GM19240 (cell line): ENCODE results near the gene BTBD1.
"Not testable (repeated sequence)": the region's sequence is repeated elsewhere in the genome, so short reads cannot be mapped to it uniquely, and the experiment has no call there.

Experiments used
- DNase-seq: peaks from one replicate; pipeline ENCODE4 v3.0.0; 2011; ENCODE audit warnings: low spot score; ENCODE audit not compliant: insufficient read length

Gene BTBD1

GRCh38 chr15:83057696-83058376 lies 9.2 kb downstream of the BTBD1 start:
- no peak for DNase-seq

- DNase-seq = no peak
These were observed 10.1 kb downstream of the BTBD1 start for GRCh38 chr15:83057002-83057401.

DNA sequence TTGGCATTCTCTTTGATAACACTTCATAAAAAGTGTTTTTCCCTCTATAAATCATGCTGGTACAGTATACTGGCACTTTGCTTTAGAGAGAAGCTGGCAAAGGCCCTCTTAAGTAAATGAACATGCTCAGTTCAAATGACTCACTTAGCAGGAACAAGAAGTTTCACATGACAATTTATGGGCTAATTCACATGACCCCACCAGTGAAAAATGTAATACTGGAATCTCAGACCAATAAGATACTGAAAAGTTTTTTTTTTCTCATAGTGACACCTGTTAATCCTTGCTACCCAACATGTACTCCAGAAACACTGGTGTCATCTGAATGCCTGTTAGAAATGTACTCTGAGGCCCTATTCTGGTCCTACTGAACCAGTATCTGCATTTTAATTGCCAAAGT lies 13.9 kb downstream of the BTBD1 start:
- DNase-seq = no peak

DNA sequence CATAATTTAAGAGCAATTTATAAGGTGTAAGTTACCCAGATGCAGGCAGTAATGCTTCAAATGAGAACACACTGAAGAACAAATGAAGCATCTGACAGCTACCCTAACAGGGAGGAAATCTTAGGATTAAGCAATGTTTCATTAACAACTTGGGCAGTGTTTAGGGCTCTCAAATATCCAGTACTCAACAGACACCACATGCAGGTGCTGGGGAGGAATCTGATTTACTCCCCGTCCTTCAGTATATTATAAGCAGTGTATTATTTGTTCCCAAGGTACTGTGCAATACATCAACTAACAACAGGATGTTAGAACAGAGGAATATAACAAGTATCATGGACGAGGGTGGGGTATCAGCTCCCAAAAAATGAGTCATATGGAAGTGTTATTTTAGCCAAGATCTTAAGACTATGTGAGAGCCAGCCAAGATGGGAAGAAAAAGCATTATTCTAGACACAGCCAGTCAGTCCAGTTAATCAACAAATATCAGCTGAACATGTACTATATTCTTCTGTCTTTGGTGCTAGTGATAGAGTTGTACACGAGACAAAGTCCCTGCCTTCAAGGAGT lies 20.4 kb downstream of the BTBD1 start:
- DNase-seq = no peak

- DNase-seq = no peak
These were observed 22.9 kb downstream of the BTBD1 start for GRCh38 chr15:83044156-83044555.

- DNase-seq = no peak
These were observed 27.8 kb downstream of the BTBD1 start for GRCh38 chr15:83039206-83039605.

DNA sequence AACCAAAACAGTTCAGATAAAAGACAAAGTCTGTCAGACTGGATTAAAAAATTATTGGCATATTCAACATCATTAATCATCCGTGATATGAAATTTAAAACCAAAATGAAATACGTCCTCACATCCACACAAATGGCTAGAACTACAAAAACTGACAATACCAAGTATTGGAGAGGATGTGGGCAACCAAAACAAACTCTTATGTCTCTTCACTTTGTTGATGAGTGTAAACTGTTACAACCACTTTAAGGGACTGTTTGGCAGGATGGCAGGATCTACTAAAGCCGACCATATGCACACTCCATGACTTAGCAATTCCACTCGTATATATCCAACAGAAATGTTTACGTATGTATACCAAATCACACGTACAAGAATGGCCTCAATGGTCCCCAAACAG lies 30.8 kb downstream of the BTBD1 start:
- DNase-seq = no peak

- DNase-seq = not testable (repeated sequence)
These were observed 35.8 kb downstream of the BTBD1 start for GRCh38 chr15:83031234-83031633.

GRCh38 chr15:83030021-83030420 lies 37.0 kb downstream of the BTBD1 start:
- no peak for DNase-seq

GRCh38 chr15:83018436-83018835 lies 48.6 kb downstream of the BTBD1 start:
- no peak for DNase-seq

DNA sequence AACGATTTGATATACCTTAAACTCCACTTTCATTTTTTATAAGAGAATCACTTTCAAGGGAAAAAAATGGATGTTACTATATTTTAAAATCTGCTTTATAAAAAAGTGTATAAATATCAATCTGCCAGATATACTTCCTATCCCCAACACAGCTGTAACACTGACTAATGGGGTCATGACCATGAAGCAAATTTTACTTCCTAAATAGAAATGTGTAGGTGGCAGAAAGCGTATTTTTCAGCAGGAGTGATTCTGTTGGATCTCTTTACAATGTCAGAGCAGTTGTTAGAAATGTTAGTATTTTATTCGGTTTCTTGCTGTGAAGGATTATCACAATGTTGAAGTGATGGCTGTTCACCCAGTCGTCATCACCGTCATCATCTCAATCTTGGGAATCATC lies 50.1 kb downstream of the BTBD1 start:
- no peak for DNase-seq

DNA sequence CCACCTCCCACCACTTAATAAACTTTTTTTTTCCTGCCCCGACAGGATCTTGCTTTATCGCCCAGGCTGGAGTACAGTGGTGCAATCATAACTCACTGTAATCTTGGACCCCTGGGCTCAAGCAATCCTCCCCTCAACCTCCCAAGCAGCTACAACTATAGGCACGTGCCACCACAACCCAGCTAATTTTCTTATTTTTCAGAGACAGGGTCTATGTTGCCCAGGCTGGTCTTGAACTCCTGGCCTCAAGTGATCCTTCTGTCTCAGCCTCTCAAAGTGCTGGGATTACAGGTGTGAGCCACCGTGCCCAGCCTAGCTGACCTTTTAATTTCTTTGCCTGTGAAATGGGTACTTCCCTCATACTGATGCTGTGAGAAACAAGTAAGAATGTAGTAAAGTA lies 51.7 kb downstream of the BTBD1 start:
- DNase-seq = no peak

DNA sequence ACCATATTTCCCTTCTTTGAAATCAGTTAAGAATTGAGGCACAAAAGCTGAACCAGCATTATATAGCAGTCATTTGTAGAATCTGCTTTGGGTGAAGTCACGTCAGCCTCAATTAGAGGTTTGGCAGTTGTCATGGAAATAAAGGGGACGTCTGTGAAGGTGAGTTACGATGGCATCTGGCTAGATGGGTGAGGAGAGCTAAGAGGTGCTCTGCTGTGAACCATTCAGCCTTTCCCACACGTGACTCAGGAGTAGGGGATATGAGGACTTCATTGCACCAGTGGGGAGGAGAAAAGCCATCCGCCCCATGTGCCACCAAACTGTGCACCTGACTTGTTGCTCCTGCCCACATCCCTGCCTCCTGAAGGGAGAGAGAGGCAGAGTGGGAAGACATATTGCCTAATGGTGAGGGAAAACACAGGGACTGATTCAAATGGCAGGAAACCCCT lies 52.8 kb downstream of the BTBD1 start:
- DNase-seq = no peak

GRCh38 chr15:83012636-83013035 lies 54.4 kb downstream of the BTBD1 start:
- DNase-seq = no peak

DNA sequence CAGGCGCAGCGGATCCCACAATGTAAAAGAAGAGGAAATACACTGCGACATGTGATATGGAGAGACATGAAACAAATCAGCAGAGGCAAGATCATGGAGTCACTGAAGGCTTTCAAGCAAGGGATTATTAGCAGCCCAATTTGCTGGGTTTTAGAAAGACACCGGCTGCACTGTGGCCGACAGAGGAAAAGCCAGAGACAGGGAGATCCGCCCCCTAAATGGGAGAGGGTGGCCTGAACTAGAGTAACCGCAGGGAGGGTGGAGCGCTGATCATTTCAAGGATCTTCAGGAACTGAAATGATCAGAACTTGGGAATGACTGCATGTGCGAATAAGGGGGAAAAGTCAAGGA lies 55.0 kb downstream of the BTBD1 start:
- no peak for DNase-seq

DNA sequence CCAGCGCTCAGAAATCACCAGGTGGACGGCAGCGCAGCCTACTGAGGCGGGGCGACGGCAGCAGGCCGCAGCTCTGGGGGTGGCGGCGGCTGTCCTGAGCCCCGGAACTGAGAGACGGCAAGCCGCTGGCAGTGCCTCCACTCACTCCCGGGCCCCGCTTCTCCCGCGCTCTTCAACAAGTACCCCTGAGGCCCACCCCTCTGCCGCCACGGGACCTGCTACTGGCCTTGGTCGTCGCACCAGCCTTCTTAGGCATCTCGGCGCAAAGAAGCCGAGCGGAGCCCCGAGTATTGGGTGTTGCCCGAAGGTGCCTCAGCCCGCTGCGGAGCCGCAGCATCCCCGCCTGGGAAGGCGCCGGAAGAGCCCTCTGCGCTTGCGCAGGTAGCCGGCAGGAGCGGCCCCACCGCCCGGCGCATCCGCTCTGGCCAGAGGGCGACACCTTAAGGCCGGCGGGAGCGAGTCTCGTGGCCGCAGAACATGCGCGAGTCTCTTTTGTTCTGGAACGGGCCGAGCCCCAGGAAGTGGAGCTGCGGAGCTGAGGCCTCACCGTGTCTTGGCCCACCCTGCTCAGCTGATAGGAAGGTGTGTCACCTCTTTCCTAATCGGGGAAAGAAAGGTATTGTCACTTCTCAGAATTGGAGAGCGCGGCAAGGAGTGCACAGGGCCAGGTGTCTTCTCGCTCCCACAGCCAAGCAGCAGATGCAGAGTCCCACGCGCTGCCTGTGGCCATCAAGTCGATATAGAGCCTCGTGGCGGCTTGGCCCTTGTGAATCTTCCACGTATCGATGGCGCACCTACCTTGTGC lies 55.6 kb downstream of the BTBD1 start, which contains the start of gene C15orf40:
Gene C15orf40 (minus strand): TSS at position 369 of the 805 bp plus-strand sequence. CDS start 32 bp downstream, at position 337.
- peak; percentile 87 for DNase-seq

GRCh38 chr15:83010709-83011270 lies 56.3 kb downstream of the BTBD1 start:
- peak; percentile 66 for DNase-seq

DNA sequence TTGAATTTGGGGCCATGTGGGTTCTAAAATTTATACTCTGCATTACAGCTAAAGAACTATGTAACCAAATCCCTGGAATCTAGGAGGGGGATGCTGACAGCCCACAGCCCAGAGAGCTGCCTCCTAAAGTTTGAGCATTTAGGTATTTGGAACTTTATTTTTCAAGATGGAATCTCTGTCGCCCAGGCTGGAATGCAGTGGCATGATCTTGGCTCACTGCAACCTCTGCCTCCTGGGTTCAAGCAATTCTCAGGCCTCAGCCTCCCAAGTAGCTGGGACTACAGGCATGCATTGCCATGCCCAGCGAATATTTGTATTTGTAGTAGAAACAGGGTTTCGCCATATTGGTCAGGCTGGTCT lies 66.4 kb downstream of the BTBD1 start:
- DNase-seq = not testable (repeated sequence)

- peak; percentile 43 for DNase-seq
These were observed 67.0 kb downstream of the BTBD1 start for GRCh38 chr15:82999905-83000671.

GRCh38 chr15:82999426-82999825 lies 67.6 kb downstream of the BTBD1 start:
- no peak for DNase-seq

GRCh38 chr15:82995938-82996337 lies 71.1 kb downstream of the BTBD1 start:
- DNase-seq = no peak
